ENCODE data around the gene WNT5A.

WNT5A gene

DNA sequence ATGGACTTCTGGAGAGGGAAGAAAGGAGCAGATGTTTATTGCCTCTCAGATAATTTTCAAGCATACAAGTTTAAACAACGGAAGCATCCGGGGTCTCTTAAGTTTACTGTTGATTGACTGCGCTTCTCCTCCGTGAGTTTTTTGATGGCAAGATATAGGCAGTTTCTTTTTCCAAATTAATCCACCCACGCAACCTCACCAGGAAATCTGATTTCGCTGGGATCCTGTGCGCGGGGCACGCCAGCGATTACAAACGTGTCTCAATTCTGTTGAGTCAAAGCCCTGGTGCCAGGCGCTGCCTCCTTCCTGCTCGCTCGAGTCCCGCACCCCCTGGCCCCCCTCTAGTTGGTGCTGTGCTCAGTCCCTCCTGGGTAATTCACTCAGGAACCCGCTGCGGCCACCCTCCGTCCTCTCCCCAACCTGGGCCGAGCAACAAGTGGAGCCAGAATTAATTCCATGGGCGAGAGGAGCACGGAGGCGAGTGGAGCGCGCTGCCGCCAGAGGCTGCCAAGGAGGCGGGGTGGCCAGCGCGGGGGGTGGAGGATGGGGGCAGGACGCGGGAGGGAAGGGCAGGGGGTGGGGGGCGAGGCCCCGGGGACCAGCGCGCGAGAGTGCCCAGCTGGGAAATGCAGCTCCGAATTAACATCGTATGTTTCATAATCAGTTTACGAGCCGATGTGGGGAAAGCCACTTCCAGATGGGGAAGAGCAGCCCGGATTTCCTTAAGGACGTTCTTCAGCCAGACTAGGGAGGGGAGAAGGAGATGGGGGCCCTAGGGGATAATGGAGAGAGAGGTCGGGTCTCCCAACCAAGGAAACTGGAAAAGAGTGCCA lies 6.0 kb downstream of the WNT5A start:
- no peak for DNase-seq

DNA sequence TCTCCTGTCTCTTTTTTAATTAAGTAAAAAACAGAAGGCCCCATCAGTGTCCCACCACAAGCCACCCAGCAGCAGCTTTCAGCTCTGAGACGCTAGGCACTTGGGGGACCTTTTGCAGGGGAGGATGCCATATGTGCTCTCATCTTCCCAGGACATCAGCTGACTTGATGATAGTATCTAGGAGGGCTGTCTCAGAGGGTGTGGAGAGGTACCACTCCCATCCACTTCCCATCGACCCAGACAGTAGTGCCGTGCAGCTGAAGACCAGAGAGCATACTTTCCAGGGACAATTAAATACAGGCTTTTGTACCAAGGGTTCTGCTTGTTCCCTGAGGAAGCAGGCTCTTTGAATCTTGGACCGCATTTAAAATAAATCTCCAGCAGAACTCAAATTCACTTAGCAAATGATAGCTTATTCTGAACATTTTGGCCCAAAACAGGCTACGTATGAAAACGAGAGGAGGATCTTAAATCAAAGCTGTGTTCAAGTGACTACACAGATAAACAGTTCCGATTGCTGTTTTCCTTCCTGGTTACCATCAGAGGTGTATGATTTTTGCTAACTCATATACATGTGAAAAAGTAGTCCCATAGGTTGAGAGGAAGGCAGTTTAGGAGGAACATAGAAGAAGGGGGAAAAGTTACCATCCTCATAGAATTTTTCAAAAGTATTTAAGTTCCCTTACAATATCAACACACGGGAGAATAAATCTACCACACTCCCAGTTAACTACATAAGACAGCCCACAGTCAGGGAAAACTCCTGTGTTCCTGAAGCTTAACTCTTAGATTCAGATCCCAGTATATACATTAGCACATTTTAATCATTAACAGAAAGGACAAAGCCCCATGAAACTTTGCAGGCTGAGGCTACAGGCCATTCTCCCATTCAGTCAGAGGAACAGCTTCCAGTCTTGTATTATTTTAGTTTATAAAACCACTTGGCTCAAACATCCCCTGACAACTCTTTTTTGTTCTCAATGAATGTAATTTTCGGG lies 9.5 kb downstream of the WNT5A start:
- DNase-seq = no peak

DNA sequence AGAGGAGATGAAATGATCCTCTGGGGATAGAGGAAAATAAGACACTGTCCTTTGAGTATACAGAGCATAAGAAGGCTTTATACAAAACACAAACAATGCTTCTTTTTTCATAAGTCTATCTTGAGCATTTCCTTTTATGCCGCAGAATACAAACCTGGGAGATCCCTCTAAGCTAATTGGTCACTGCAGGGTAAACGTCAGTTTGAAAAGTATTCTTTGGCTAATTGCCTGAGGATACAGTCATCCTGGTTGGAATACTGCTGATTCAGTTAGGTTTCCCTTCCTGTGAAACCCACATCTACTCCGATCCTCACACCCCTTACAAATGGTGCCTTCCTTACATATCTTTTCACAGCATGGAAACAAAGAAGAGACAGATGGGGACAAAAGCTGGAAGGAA lies 10.6 kb downstream of the WNT5A start:
- no peak for DNase-seq

DNA sequence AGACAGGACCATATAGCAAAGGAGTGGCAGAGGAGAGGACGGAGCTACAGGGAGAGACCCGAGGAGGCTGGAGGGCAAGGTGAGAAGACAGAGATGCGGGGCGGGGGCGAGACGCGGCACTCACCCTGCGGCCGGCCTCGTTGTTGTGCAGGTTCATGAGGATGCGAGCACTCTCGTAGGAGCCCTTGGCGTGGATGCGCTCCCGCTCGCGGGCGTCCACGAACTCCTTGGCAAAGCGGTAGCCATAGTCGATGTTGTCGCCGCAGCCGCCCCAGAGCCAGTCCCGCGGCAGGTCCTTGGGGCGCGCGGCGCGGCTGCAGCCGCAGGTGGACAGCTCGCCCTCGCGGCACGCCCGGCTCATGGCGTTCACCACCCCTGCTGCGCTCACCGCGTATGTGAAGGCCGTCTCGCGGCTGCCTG lies 12.9 kb downstream of the WNT5A start:
- no peak for DNase-seq

DNA sequence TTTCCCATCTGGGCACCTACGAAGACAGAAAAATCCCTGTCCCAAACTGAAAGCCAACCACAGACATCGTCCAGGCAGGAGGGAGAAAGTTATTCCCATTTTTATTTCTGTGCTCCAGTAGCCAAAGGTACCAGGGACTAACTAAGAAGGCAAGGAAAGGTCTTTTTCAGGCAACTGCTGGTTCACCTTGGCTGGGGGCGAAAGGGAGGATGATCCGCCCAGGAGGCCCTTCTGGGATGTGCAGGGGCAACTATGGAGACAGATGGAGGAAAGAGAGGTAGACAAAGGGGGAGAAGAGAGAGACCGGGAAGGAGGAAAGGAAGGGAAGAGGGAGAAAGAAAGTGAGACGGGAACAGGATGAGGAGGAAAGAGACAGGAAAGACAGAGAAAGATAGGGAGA lies 13.3 kb downstream of the WNT5A start:
- no peak for DNase-seq

DNA sequence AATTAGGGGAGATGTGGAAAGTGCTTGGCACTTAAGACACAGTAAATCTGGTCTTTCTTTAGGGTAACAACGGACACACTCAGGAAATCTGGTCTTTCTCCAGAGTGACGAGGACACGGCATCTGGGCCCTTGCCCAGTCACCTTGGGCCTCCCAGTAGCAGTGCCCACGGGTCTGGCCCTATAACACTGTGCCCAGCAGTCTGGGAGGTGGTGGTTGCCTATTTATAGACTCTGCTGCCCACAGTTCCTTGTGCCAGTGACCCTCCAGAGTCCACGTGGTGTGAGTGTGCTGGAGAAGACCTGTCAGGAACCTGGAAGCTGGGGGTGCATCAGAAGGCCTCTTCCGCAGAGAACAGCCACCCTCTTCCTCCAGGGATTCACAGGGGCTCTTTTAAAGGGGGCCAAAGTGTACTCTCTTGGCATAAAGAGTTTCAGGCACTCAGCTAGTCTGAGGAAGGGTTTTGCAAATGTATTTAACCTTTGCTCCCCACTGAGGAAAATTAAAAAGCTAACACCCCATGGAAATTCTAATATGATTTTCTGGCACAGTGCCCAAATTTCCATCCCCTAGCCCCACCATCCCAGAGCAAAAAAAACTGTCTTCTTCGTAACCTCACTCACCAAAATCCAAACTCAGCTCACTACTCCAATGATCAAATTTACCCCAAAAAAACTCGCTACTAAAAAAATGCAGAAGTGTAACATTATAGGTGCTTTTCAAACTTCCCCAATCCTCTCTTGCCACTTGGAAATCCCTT lies 15.4 kb downstream of the WNT5A start:
- no peak for DNase-seq

DNA sequence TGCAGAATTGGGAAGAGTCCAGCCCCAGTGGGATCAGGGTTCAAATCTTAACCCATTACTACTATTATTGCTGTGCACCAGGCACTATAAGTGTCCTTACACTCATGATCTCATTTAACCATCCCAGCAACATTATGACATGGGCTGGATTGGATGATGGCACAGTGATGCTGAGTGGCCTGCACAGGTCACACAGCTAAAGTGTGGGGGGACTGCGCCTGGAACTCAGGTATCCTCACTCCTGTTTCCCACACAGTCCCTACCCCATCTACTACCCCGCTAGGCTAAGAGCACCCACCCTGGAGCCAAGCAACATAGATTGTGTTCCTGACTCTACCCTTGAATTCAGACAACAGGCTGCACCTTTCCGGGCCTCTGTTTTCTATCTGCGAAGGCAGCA lies 16.0 kb downstream of the WNT5A start:
- DNase-seq = no peak

DNA sequence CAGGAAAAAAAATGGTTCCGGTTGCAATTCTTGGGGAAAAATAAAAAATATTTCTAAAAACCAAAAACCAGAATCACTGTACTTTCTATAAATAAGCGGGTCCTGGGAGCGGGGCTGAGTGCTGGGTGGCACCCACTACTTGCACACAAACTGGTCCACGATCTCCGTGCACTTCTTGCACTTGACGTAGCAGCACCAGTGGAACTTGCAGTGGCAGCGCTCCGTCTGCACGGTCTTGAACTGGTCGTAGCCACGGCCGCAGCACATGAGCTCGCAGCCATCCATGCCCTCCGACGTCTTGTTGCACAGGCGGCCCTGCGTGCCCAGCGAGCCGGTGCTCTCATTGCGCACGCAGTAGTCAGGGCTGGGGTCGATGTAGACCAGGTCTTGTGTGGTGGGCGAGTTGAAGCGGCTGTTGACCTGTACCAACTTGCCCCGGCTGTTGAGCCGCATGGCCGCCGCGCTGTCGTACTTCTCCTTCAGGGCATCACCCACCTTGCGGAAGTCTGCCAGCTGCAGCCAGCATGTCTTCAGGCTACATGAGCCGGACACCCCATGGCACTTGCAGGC lies 17.1 kb downstream of the WNT5A start:
- DNase-seq = no peak

DNA sequence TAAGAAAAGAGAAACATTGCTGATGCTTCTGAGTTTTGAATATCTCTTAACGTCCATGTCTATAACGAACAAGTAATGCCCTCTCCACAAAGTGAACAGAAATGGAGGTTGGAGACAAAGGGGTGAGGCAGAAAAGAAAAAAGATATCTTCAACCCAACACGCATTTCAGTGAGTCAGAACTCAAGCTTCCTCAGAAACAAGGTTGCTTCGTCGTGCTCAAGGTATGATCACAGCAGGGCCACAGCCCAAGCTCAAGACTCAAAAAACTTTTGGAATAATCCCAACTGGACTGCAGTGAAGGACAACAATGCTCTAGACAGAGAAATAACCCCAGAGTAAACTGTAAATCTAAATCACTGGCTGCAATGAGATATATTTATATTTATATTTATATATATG lies 18.9 kb downstream of the WNT5A start:
- DNase-seq = no peak

DNA sequence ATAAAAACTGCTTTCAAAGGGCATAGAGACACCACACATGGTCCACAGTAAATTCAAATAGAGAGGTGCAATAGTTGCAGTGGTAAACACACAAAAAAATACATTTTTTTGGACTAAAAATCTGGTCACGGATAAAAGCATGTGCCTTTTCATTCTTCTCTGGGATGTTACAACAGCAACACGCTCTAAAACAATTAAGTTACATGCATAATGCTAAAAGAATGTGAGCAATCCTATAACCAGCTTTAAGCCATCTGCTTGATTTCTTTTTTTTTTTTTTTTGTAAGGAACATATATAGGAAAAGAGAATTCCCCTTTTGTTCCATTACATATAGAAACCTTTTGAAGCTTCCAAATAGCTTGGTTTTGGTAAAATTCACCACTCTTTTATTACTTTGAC lies 20.0 kb downstream of the WNT5A start:
- no peak for DNase-seq

DNA sequence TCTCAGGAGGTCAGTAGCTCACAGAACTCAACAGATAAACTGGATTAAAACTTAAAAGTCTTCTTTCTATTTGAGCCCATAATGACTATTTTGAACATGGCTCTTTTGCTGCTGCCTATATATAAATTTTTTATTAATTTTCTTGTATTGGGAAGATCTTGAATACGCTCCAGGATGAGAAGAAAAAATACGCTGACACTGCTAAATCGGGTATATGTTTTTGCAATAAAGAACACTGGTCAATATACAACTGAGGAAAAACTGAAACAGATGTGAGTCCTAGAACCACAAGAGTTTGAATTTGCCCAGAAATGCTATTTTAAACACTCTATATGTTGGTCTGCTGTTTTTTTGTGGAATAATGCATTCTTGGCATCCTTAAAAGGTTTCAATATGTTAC lies 20.6 kb downstream of the WNT5A start:
- no peak for DNase-seq

DNA sequence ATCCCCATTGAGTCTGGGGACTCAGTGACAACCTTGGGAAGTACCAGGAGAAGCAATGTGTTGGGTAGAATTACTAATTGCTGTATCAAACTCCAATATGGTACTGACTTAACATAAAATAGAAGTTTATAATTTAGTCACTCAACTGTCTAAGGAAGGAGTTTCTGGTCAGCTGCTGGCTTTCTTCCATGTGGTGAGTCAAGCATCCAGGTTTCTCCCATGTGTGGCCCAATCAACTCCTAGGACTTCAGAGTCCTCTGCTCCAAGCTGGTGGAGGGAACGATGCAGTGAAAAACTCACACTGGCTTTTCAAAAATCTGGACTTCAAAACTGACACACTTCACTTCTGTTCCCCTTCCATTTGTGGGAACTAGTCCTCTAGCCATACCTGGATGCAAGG lies 25.2 kb downstream of the WNT5A start:
- no peak for DNase-seq

DNA sequence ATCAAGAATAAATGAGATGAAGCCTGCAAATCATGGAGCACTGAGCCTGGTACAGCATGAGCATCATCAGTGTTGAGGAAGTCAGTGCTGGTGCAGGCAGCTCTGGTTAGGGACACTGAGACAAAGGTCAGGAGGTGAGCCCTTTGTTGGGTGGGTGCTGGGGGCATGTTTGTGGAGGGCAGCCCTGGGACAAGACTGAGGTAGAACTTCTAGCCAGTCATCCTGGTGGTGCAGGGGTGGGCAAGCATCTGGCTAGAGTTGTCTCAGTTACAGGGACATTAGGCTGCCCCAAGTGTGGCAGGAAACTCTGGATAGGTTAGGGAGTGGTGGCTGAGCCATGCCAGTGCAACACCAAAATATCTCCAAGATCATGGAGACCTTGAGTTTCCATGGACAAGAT lies 27.3 kb downstream of the WNT5A start:
- no peak for DNase-seq

DNA sequence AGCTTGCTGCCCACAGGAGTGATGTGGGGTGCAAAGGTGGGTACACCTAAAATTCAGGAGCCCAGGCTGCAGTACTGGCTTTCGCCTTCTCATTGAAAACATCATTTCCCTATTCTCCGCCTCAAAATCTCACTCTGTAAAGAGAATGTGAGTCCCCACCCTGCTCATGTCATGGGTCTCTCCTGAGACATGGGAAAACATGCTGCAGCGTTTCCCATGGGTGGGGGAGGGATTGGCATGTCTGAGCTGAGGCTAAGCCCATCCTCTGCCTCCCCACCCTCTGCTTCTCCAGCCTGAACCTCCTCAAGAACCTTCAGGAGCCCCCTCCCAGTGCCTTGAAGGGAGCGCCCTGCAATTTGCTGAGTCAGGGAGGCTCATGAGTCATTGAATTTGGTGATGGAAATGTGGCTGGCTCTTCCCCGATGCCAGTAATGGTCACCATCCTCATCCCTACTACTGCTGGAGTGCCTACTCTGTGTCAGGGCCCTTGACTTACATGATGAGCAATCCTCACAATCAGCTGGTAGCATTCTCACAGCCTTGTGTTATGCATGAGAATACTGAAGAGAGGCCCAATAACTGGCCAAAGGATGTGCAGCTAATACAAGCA lies 28.8 kb downstream of the WNT5A start:
- DNase-seq = no peak

DNA sequence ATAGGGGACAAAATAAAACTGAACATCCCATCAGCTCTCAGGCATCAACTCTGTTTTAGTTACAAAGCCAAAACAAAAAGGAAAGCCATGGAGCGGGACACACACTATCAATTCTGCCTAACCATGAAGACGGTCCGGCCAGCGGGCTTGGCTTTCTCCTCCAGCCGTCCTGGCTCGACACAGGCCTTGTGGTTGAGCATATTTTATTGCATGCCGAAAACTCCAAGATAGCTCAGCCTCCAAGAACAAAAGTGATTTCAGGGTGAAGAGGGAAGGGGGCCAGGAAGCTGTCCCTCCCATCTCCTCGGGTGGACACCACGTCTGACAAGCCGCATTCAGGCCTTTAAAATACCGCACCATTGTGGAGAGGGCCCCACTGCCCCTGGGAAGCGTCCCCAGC lies 31.2 kb downstream of the WNT5A start:
- DNase-seq = no peak

DNA sequence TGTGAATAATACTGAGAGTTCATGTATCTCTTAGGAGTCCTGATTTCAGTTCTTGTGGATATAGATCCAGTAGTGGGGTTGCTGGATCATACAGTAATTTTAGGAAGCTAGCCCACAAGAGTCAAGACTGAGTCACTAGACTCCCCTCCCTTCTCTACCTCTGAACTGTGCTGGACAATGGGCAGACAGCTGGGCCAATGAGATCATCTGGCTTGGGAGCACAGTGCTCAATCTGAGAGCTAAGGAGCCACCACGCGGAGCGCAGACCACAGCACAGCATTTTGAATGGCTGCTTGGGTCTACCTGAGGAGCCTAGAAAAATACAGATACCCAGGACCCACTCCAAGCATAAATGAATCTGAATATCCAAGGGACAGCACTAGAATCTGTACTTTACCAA lies 32.5 kb downstream of the WNT5A start:
- DNase-seq = no peak

DNA sequence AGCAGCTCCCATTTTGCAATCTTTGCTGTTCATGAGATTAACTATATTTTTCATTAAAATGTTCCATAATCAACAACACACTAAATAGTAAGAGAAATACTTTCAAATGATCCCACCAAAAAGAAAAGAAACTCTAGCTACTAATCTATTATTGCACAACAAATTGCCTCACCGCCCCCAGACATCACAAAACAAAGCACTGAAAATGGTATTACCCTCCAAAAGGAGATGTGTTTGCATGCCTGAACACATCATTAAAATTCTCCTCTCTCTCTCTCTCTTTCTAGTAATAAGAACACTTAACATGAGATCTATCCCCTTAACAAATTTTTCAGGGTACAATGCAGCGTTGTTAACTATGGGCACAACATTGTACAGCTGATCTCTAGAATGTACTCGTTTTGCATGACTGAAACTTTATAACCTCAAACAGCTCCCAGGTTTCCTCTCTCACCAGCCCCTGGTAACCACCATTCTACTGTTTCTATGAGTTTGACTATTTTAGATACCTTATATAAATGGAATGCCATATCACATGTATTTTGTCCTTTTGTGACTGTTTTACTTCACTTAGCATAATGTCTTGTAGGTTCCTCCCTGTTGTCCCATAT lies 33.1 kb downstream of the WNT5A start:
- DNase-seq = no peak

DNA sequence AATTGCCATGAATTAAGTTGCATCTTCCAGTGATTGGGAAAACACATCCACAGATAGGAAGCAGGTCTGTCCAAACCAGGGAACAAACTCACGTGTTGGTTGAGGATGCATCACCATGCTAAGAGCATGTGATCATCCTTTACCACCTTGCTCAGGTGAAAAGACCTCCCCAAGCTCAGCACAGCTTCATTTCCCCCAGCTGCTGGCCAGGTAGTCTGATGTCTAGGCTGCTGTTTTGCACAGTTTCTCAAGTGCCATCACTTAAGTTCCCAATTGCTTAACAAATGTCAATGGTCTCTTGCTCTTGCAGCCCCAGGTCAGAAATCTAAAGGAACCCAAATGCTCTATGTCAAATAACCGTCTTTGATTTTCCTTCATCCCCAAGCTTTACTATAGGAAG lies 34.2 kb downstream of the WNT5A start:
- no peak for DNase-seq

DNA sequence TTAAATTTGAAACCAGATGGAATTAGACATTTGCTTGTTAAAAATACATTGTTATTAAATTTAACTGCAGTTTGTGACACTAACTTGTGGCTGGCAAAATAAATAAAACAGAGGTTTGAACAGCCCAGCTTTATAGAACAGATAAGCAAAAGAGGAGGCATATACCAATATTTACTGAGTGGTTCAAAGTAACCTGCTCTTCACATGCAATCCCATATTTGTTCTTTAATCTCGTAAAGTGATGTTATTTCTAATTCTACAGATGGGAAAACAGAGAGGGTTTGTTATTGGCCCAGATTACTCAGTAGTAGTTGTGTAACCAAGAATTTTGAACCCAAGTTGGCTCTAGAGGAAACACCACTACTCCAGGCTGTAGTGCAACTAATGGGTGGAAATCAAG lies 37.6 kb downstream of the WNT5A start:
- no peak for DNase-seq

DNA sequence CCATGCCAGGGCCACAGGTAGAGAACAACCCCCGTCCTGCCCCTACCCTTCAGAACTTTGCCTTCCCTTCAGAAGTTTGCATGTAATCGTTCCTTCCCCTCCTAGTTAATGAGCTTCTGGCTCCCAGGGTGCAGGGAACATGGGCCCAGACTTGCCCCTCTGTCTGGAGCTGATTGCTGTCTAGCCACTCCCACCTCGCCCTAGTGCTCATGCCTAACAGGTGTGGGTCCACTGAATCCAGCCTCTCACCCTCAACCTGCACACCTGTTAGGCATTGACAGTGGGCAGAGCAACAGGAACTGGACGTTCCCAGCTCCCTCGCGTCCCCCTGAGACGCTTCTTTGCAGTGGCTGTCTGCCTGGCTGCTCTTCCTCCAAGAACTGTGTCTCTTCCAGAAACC lies 40.3 kb downstream of the WNT5A start:
- no peak for DNase-seq

DNA sequence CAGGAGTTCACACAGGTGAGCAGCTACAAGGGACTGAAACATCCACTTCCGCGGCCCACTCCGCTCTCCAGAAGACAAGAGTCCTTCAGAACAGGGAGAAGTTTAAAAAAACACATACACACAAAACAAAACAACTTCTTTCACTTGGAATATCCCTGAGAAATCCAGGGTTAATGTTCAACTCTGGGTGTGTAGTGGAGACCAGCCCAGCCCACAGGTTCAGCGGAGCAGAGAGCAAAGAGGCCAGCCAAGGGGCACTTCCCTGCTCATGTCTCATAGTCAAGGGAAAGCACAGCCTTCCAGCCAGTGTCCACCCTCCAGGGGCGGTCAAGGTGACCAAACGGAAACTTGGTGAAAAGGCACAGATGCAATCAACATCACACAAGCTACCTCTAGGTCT lies 41.6 kb downstream of the WNT5A start:
- no peak for DNase-seq

DNA sequence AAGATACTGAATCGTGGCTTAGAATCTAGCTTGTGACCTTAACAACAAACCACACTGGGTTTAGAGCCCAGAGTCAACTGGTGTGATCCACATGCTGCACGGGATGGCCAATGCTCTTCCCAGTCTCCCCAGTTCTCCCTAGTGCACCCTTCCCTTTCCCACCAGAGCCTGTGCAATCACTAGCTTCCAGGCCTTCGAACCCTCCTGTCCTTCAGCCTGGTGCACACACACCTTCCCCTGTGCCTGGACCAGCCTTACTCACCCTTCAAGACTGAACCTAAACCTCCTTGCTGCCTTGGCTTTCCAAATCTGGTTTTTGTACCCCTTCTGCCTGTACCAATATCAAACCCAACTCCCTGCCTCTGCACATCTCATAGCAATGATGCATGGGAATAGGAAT lies 43.8 kb downstream of the WNT5A start:
- no peak for DNase-seq

Data from NCI-H2227 treated with DMSO at 0.1 percent for 48 hours (cell line).